Measurements from ENCODE around the gene PBLD. TPM values are rescaled to one million over a fixed set of nuclear protein-coding genes. Genes with fewer than 3 reads are reported as not detected.

Gene PBLD
- total and polyA plus RNA-seq, 2 experiments from 2014 or later = 4.6 to 5.6 TPM

DNA sequence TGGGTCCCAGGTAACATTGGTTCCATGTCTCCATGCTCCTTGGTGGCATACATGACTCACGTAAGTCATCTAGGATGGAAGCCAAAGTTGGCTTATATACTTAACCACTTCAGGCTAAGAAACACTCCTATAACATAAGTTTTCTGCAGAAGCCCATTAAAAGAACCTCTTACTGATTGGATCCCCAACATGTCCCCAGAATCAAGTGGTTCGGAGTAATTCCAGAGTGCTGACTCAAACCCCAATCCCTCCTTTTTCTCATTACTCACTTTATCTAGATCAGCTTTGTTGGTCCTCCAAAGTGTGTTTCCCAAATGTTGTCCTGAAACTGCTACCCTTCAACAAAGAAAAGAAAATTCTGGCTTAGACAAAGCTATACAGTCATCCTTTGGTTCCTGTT lies 90.7 kb downstream of the PBLD start:
- Histone ChIP-seq H3K27ac (no peak overlapping the region), H3K36me3 (no peaks in the 10 kb centered on the region), H3K4me1 (ENCODE audit: low read depth) (no peaks in the 10 kb centered on the region), H3K27me3 (no peaks in the 10 kb centered on the region), H3K4me3 (no peak overlapping the region), H3K9me3 (ENCODE audit: low read depth) (no peaks in the 10 kb centered on the region)
- TF ChIP-seq, protein P1, sequence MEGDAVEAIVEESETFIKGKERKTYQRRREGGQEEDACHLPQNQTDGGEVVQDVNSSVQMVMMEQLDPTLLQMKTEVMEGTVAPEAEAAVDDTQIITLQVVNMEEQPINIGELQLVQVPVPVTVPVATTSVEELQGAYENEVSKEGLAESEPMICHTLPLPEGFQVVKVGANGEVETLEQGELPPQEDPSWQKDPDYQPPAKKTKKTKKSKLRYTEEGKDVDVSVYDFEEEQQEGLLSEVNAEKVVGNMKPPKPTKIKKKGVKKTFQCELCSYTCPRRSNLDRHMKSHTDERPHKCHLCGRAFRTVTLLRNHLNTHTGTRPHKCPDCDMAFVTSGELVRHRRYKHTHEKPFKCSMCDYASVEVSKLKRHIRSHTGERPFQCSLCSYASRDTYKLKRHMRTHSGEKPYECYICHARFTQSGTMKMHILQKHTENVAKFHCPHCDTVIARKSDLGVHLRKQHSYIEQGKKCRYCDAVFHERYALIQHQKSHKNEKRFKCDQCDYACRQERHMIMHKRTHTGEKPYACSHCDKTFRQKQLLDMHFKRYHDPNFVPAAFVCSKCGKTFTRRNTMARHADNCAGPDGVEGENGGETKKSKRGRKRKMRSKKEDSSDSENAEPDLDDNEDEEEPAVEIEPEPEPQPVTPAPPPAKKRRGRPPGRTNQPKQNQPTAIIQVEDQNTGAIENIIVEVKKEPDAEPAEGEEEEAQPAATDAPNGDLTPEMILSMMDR (IDR thresholded peaks at IDR 0.05; ENCODE audit: low read depth, low read length) = no peak
- no peak for DNase-seq (ENCODE audit: low read depth in 1 of 2, low spot score in 1 of 2)

DNA sequence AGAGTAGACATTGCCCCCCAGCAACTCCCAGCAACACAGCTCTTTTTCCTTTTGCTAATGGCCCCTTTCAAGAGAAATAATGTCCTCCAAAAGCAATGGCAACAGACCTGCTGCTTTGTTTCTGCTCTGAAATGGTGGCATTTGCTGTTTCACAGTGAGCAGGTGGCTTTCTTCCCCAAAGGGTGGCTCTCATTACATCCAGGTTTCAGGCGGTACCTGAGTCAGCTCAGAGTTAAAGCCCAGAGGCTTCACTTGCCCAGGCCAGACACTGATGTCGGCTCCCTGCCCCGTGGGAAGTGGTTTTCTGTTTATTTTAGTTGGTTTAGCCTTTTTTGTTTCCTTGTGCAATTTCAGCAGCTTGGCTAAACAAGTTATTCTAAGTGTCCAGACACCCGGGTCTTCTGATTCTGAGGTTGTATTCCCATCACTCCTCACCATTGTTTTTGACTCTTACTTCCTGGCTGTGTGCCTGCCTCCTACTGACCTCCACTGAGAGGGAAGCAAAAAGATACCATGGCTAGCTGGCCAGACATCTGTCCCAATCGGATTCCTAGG lies 93.1 kb downstream of the PBLD start:
- Histone ChIP-seq H3K36me3 (no peaks in the 10 kb centered on the region), H3K27ac (no peak overlapping the region), H3K4me1 (ENCODE audit: low read depth) (no peaks in the 10 kb centered on the region), H3K27me3 (no peaks in the 10 kb centered on the region), H3K4me3 (no peak overlapping the region), H3K9me3 (ENCODE audit: low read depth) (no peaks in the 10 kb centered on the region)
- no peak for DNase-seq (ENCODE audit: low read depth in 1 of 2, low spot score in 1 of 2)
- TF ChIP-seq, protein P1 (IDR thresholded peaks at IDR 0.05; ENCODE audit: low read depth, low read length) = no peak

DNA sequence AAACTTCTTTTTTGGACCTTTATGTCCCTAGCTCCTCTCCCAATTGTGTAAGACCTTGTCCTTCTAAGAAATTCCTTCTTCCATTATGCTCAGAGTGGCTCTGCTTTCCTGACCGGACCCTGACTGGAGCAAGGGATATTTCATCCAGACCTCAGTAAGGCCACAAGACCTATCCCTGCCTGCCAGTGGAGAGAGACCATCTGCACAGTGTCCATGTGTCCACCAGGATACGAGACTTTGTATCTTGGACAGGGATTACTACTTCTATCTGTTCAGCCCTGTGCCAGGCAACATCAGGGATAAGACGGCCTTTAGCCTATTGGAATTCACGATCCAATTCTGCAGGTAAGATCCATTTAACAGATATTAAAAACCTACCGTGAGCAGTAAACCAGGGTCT lies 93.7 kb downstream of the PBLD start:
- Histone ChIP-seq H3K4me3 (no peak overlapping the region), H3K4me1 (ENCODE audit: low read depth) (no peaks in the 10 kb centered on the region), H3K27me3 (peaks cover 4% of the 10 kb centered on the region), H3K27ac (no peak overlapping the region), H3K9me3 (ENCODE audit: low read depth) (no peaks in the 10 kb centered on the region), H3K36me3 (no peaks in the 10 kb centered on the region)
- DNase-seq (ENCODE audit: low read depth in 1 of 2, low spot score in 1 of 2) = no peak
- TF ChIP-seq, protein P1 (IDR thresholded peaks at IDR 0.05; ENCODE audit: low read depth, low read length) = no peak

DNA sequence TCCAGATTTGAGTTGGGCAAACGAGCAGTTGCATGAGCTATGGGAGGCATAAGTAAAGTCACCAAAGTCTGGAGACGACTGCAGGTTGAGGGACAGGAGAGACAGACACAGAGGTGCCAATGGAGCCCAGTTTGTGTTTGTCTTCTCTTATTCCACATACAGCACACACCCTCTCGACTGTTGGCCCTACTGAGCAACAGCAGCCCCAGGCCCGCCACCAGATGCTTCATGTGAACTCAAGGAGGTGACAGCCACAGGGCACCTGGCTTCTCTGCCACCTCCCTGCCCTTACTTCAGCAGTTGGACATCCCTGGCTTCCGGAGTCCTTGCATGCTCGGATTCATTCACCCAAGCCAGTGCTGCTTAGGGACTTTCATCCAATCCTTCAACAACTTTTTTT lies 94.4 kb downstream of the PBLD start:
- peaks cover 11% of the 10 kb centered on the region for H3K27me3 ChIP-seq
- DNase-seq (ENCODE audit: low read depth in 1 of 2, low spot score in 1 of 2) = no peak
- TF ChIP-seq, protein P1 (IDR thresholded peaks at IDR 0.05; ENCODE audit: low read depth, low read length) = no peak
- no peak overlapping the region for H3K4me3 ChIP-seq
- no peaks in the 10 kb centered on the region for H3K9me3 ChIP-seq (ENCODE audit: low read depth)
- H3K4me1 ChIP-seq (ENCODE audit: low read depth) = no peaks in the 10 kb centered on the region
- H3K36me3 ChIP-seq = no peaks in the 10 kb centered on the region
- no peak overlapping the region for H3K27ac ChIP-seq

DNA sequence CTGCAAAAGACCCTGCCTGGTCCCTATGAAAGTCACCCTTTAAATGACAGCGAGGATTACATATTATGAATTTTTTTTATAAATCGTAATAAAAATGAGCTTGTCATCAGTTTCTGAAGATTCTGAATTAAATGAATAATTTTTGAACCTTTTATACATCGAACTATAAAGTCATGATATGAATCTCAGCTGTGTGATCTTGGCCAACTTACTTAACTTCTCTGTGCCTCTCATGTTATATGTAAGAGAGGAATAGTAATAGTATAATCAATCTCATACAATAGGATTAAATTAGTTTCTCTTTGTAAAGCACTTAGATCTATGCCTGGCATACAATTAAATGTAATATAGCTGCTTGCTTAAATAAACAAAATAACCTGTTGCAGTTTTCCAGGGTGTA lies 95.6 kb downstream of the PBLD start:
- no peak overlapping the region for H3K27ac ChIP-seq
- DNase-seq (ENCODE audit: low read depth in 1 of 2, low spot score in 1 of 2) = no peak
- H3K27me3 ChIP-seq = peaks cover 23% of the 10 kb centered on the region
- no peaks in the 10 kb centered on the region for H3K36me3 ChIP-seq
- H3K4me1 ChIP-seq (ENCODE audit: low read depth) = no peaks in the 10 kb centered on the region
- no peaks in the 10 kb centered on the region for H3K9me3 ChIP-seq (ENCODE audit: low read depth)
- H3K4me3 ChIP-seq = no peak overlapping the region
- TF ChIP-seq, protein P1 (IDR thresholded peaks at IDR 0.05; ENCODE audit: low read depth, low read length) = no peak

DNA sequence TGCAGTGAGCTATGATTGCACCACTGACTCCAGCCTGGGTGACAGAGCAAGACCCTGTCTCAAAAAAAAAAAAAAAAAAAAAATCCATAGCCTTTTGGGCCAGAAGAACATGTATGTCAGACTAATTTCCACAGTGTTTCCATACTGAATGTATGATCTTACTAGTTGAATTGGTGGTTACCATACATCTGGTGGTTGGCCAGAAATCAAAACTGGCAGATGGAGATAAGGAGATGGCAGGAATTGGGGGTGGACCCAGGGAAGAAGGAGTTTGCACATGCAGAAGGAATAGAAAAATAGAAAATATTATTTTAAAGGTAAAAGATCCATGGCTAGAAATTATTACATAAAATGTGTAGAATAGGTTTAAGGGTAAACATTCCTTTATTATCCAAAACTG lies 97.1 kb downstream of the PBLD start:
- Histone ChIP-seq H3K4me3 (no peak overlapping the region), H3K36me3 (no peaks in the 10 kb centered on the region), H3K9me3 (ENCODE audit: low read depth) (no peaks in the 10 kb centered on the region), H3K4me1 (ENCODE audit: low read depth) (no peaks in the 10 kb centered on the region), H3K27me3 (peaks cover 24% of the 10 kb centered on the region), H3K27ac (no peak overlapping the region)
- TF ChIP-seq, protein P1 (IDR thresholded peaks at IDR 0.05; ENCODE audit: low read depth, low read length) = no peak
- no peak for DNase-seq (ENCODE audit: low read depth in 1 of 2, low spot score in 1 of 2)
